Skeletal muscle cell (primary cell): Measurements from ENCODE around the gene E4F1.

Experiments used
- DNase-seq: peaks from one replicate; pipeline ENCODE4 v3.0.0-alpha.2; 2010; ENCODE audit warnings: low read depth
- H3K4me3 ChIP-seq: 2 replicates; pipeline ENCODE4 v1.5.1; 2011; ENCODE audit warnings: low read depth, mild to moderate bottlenecking, control low read depth, low read length, moderate library complexity

The E4F1 gene

DNA sequence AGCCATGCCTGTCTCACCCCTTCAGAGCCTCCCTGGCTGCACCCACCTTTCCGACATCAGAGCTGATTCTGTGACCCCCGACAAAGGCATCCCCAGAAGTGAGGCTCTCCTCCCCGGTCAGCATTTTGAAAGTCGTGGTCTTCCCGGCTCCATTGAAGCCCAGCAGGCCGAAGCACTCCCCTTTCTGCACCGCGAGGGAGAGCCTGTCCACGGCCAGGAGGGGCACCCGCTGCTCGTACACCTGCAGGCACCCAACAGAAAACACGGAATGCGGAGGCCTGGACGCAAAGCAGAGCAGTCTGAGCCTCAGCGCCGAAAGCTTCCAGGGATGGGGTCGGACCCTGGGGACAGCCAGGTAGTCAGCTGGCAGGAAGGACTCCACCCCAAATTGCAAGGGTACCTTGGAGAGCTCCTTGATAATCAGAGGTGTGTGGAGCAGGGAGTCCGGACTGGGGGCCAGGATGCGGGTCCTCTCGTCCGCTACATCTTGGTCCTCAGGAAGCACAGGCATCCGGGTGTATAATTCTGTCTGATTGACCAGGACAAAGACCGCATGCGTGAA lies 57.7 kb downstream of the E4F1 start:
- no peak overlapping the region for H3K4me3 ChIP-seq
- DNase-seq, result no peak

- no peak for DNase-seq
- H3K4me3 ChIP-seq, result no peak overlapping the region
These were observed 58.9 kb downstream of the E4F1 start for GRCh38 chr16:2282262-2282661.

GRCh38 chr16:2282866-2283555 lies 59.6 kb downstream of the E4F1 start:
- no peak overlapping the region for H3K4me3 ChIP-seq
- DNase-seq, result no peak

DNA sequence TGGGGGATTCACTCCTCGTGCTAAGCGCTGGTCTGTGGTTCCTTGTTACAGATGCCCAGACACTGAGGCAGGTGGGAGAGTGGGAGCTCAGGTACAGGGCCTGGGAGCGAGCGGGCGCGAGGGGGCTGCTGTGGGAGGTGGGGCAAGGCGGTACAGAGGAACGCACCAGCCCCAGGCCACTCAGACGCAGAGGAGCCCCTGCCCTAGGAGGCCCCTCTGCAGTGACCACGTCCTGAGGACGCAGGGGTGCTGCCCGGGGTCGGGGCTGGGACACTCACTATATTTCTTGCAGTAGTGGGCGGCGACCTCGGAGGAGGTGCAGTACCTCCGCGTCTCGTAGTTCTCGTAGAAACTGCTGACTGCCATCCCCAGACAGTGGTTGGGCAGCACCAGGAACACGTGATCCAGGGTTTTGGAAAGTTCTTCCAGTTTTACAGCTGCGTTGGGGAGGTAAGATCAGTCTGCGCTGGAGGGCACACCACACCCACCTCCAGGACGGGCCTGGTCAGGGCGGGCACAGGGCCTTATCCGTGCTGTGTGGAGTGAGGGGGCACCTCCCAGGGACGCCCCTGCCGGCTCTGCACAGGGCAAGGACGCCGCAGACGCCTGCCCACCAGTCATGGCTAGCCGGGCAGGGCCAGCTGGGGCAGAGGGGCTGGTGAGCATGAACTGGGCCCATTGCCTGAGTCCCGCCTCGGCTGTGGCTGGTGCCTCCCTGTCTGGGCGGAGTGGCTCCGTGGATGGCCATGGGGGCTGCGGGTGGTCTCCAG lies 60.8 kb downstream of the E4F1 start:
- H3K4me3 ChIP-seq, result no peak overlapping the region
- DNase-seq, result no peak

DNA sequence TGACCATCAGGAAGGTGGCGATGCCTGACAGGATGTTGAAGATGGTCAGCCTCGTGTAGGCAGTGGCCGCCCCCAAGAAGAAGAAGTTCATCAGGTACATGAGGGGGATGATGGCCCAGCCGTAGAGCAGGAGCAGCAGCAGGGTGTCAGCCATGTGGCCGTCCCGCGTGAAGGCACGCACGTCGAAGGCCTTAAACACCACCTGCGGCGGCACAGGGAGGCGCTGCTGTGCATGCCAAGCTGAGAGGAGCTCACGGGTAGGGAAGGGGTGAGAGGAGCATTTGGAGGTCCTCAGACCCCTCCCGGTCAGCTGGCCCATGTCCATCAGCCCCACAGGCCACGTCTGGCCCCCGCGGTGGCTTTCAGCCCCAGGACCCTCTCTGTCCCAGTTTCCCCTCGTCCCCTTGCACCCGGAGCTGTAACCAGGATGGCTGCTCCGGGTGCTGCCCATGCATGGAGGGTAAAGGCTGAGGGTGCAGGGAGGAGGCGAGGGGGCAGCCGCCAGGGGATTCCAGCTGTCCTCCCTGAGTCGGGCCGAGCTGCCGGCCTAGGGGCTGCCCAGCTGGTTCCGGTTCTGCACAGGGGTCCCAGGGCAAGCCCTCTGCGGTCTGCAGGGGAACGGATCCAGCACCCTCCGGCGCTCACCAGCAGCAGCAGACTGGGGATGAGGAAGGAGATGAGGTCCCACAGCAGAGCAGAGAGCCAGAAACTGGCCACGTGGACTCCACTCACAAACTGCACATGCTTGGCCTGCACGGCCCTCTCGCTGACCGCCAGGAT lies 61.6 kb downstream of the E4F1 start:
- DNase-seq, result no peak

More for the DNA sequence above, 61.6 kb downstream of the E4F1 start:
- no peak overlapping the region for H3K4me3 ChIP-seq
